Trophoblast cell (in vitro differentiated cells and primary cell): Measurements from ENCODE around the gene RARB.

Experiments used
- DNase-seq, 2 donors: peaks; one replicate each; pipeline ENCODE4 v3.0.0-alpha.2; 2016
- H2AFZ ChIP-seq: 2 replicates; pipeline ENCODE4 v1.6.1; 2013; ENCODE audit warnings: low read length, moderate library complexity, mild to moderate bottlenecking; ENCODE audit not compliant: insufficient read depth, poor library complexity
- H2AK5ac ChIP-seq: 2 replicates; pipeline ENCODE4 v1.6.1; 2013; ENCODE audit warnings: mild to moderate bottlenecking, low read length
- H2BK120ac ChIP-seq: 2 replicates; pipeline ENCODE4 v1.6.1; 2013; ENCODE audit warnings: low read length, mild to moderate bottlenecking, moderate library complexity; ENCODE audit not compliant: insufficient read depth, poor library complexity
- H2BK12ac ChIP-seq: 2 replicates; pipeline ENCODE4 v1.6.1; 2013; ENCODE audit warnings: mild to moderate bottlenecking, low read length, moderate library complexity
- H2BK5ac ChIP-seq: 2 replicates; pipeline ENCODE4 v1.6.1; 2013; ENCODE audit warnings: low read length, low read depth, moderate library complexity, mild to moderate bottlenecking; ENCODE audit not compliant: poor library complexity
- H3K14ac ChIP-seq: 2 replicates; pipeline ENCODE4 v1.6.1; 2013; ENCODE audit warnings: mild to moderate bottlenecking, low read length
- H3K18ac ChIP-seq: 2 replicates; pipeline ENCODE4 v1.6.1; 2013; ENCODE audit warnings: mild to moderate bottlenecking, low read length
- H3K23ac ChIP-seq: 2 replicates; pipeline ENCODE4 v1.6.1; 2013; ENCODE audit warnings: low read length
- H3K27ac ChIP-seq: 2 replicates; pipeline ENCODE4 v1.5.1; 2013; ENCODE audit warnings: low read depth, mild to moderate bottlenecking, inconsistent platforms, low read length, moderate library complexity
- H3K27me3 ChIP-seq: 2 replicates; pipeline ENCODE4 v1.6.1; 2013; ENCODE audit warnings: inconsistent platforms, mild to moderate bottlenecking, low read length, moderate library complexity; ENCODE audit not compliant: insufficient read depth
- H3K36me3 ChIP-seq, 2 experiments: 1 replicate in 1 of 2; 2 replicates in 1 of 2; pipeline ENCODE4 v1.6.1; 2013; ENCODE audit warnings: low read length in 2 of 2, mild to moderate bottlenecking in 2 of 2, moderate library complexity in 1 of 2; ENCODE audit not compliant: insufficient read depth in 2 of 2, control insufficient read depth in 1 of 2
- H3K4ac ChIP-seq: 2 replicates; pipeline ENCODE4 v1.6.1; 2013; ENCODE audit warnings: low read depth, mild to moderate bottlenecking, low read length, moderate library complexity
- H3K4me1 ChIP-seq, 2 experiments: 1 replicate in 1 of 2; 2 replicates in 1 of 2; pipeline ENCODE4 v1.6.1; 2013; ENCODE audit warnings: low read length in 2 of 2, mild to moderate bottlenecking in 2 of 2, moderate library complexity in 1 of 2; ENCODE audit not compliant: insufficient read depth in 2 of 2, control insufficient read depth in 1 of 2
- H3K4me2 ChIP-seq: 2 replicates; pipeline ENCODE4 v1.6.1; 2013; ENCODE audit warnings: inconsistent platforms, mild to moderate bottlenecking, low read length, moderate library complexity
- H3K4me3 ChIP-seq: 2 replicates; pipeline ENCODE4 v1.5.1; 2013; ENCODE audit warnings: mild to moderate bottlenecking, low read depth, low read length, inconsistent platforms
- H3K79me1 ChIP-seq: one replicate; pipeline ENCODE4 v1.6.1; 2013; ENCODE audit warnings: low read length
- H3K79me2 ChIP-seq: 2 replicates; pipeline ENCODE4 v1.6.1; 2013; ENCODE audit warnings: low read length, mild to moderate bottlenecking; ENCODE audit not compliant: control insufficient read depth, insufficient read depth, poor library complexity
- H3K9ac ChIP-seq: 2 replicates; pipeline ENCODE4 v1.6.1; 2013; ENCODE audit warnings: mild to moderate bottlenecking, low read length
- H3K9me3 ChIP-seq: 2 replicates; pipeline ENCODE4 v1.6.1; 2013; ENCODE audit warnings: low read depth, mild to moderate bottlenecking, control low read depth, inconsistent platforms, low read length; ENCODE audit not compliant: insufficient read depth
- H4K12ac ChIP-seq: 2 replicates; pipeline ENCODE4 v1.6.1; 2013; ENCODE audit warnings: low read depth, mild to moderate bottlenecking, low read length, moderate library complexity
- H4K8ac ChIP-seq: 2 replicates; pipeline ENCODE4 v1.6.1; 2013; ENCODE audit warnings: low read depth, mild to moderate bottlenecking, low read length, moderate library complexity
- H4K91ac ChIP-seq: one replicate; pipeline ENCODE4 v1.6.1; 2013; ENCODE audit warnings: low read depth, mild to moderate bottlenecking, low read length, moderate library complexity
- WGBS: extraction: QIAGEN DNeasy Blood & Tissue Kit; methylation state at CpG from one replicate; pipeline ENCODE4 v1.1.7; 2013; ENCODE audit warnings: missing lambda C conversion rate; ENCODE audit not compliant: insufficient read length, insufficient coverage; ENCODE audit errors: extremely low coverage; 5-methylcytosine and 5-hydroxymethylcytosine counted together

Gene RARB

DNA sequence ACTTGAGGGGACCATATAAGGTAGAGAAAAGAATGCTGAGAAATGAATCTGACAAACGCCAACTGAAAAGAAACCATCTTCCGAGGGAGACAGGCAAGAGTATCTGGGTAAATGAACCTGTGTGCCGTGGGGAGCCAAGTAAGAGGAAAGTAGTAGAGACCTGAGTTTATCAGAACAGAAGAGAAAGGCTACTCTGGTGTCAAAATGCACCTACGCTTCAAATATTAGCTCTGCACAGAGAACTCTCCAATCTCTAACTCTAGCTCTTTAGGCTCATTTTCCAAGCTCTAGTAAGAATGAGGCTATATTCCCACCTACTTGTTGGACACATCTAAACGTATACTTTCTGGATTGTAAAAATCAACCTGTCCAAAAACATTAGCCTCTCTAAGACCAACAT is 183.1 kb downstream of the RARB start:
- H4K12ac ChIP-seq = no peak overlapping the region
- no peaks in the 10 kb centered on the region for H3K4me1 ChIP-seq
- no peak overlapping the region for H4K91ac ChIP-seq
- no peak overlapping the region for H3K4me3 ChIP-seq
- no peak overlapping the region for H3K4me2 ChIP-seq
- H3K18ac ChIP-seq = no peak overlapping the region
- H3K9ac ChIP-seq = no peak overlapping the region
- H2AFZ ChIP-seq = no peak overlapping the region
- no peaks in the 10 kb centered on the region for H3K9me3 ChIP-seq
- H3K27ac ChIP-seq = no peak overlapping the region
- H3K4ac ChIP-seq = no peak overlapping the region
- H3K23ac ChIP-seq = no peak overlapping the region
- DNase-seq = no peak
- no peaks in the 10 kb centered on the region for H3K79me2 ChIP-seq
- no peak overlapping the region for H2AK5ac ChIP-seq
- H2BK5ac ChIP-seq = no peak overlapping the region
- H3K79me1 ChIP-seq = no peaks in the 10 kb centered on the region
- no peak overlapping the region for H2BK12ac ChIP-seq
- H3K14ac ChIP-seq = no peak overlapping the region
- H3K36me3 ChIP-seq = peaks cover 9 to 10% of the 10 kb centered on the region in 2 experiments
- no peak overlapping the region for H2BK120ac ChIP-seq
- no peak overlapping the region for H4K8ac ChIP-seq
- no CpG with 5 or more reads among the region's 5 CpGs for WGBS
- H3K27me3 ChIP-seq = no peaks in the 10 kb centered on the region

DNA sequence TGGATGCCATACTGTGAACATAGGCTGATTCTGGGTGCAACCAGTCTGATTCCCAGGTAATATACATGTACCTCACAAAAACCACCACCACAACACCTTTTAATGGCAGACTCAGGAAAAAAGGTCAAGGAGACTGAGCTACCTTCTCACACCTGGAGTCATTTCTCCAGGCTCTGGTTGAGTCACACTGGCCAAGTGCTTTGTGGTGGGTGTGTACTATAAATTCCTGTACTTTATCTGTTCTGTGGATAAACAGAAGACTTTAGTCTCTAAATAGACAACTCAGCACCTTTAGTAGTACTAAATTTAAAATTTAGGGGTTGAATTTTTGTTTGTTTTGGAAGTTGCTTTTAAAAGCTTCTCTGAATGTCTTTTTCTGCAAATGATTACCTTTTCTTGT is 190.0 kb downstream of the RARB start:
- Histone ChIP-seq H2AK5ac (no peak overlapping the region), H3K9ac (no peak overlapping the region), H4K8ac (no peak overlapping the region), H3K4me1 (no peaks in the 10 kb centered on the region), H3K79me1 (no peaks in the 10 kb centered on the region), H3K4ac (no peak overlapping the region), H3K9me3 (no peaks in the 10 kb centered on the region), H3K4me2 (no peak overlapping the region), H4K12ac (no peak overlapping the region), H3K4me3 (no peak overlapping the region), H3K27ac (no peak overlapping the region), H2BK12ac (no peak overlapping the region), H3K36me3 (peaks cover 7 to 8% of the 10 kb centered on the region in 2 experiments), H3K14ac (no peak overlapping the region), H3K27me3 (no peaks in the 10 kb centered on the region), H3K18ac (no peak overlapping the region), H3K79me2 (no peaks in the 10 kb centered on the region), H4K91ac (no peak overlapping the region), H2BK5ac (no peak overlapping the region), H2BK120ac (no peak overlapping the region), H2AFZ (no peak overlapping the region), H3K23ac (no peak overlapping the region)
- DNase-seq = peak in 1 of 2 donors; percentile 20

DNA sequence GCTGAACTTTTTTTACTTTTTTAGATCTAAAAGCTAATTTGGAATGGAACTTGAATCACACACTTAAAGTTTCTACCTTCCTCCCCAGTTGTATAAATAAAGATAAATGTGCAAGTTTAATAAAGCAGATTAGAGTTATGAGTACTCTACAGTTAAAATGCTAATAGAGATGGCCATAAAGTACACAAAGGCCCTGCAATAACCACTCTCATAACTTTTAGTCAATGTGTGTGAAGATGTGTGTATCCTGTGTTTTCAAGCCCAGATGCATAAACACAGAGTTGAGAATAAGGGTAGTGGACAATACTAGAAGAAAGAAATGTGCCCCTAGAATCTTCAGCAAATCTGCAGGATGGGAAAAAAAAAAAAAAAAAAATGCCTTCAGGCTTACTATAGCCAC is 191.3 kb downstream of the RARB start:
- no peak overlapping the region for H3K4ac ChIP-seq
- H3K27ac ChIP-seq = no peak overlapping the region
- no peak overlapping the region for H3K4me2 ChIP-seq
- no peak overlapping the region for H4K12ac ChIP-seq
- H2BK12ac ChIP-seq = no peak overlapping the region
- H3K79me2 ChIP-seq = no peaks in the 10 kb centered on the region
- H3K9ac ChIP-seq = no peak overlapping the region
- H2BK5ac ChIP-seq = no peak overlapping the region
- no peak overlapping the region for H2BK120ac ChIP-seq
- no peak overlapping the region for H3K4me3 ChIP-seq
- no peak for DNase-seq
- H3K18ac ChIP-seq = no peak overlapping the region
- no peaks in the 10 kb centered on the region for H3K27me3 ChIP-seq
- H4K91ac ChIP-seq = no peak overlapping the region
- H4K8ac ChIP-seq = no peak overlapping the region
- H3K14ac ChIP-seq = no peak overlapping the region
- H2AK5ac ChIP-seq = no peak overlapping the region
- H3K9me3 ChIP-seq = no peaks in the 10 kb centered on the region
- H3K79me1 ChIP-seq = no peaks in the 10 kb centered on the region
- no peak overlapping the region for H2AFZ ChIP-seq
- H3K36me3 ChIP-seq = peaks cover 8 to 9% of the 10 kb centered on the region in 2 experiments
- no peak overlapping the region for H3K23ac ChIP-seq
- H3K4me1 ChIP-seq = no peaks in the 10 kb centered on the region

DNA sequence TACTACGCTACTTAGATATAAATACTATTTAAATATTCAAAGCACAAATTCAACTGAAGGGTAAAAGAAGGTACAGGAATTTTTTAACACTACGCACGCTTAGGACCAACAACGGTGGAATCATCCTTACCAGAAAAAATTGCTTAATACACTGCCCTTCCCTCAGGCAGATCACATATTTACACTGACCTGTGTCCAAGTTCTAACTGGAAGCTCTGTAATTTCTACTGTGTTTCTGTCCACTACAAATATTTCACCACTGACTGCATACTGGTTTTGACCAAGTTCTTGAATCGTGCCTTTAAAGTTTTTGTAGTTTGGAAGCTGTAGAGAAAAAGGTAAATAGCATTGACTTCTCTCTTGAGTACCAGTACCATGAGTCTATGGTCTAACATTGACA is 192.4 kb downstream of the RARB start:
- Histone ChIP-seq H3K4me3 (no peak overlapping the region), H2BK5ac (no peak overlapping the region), H3K36me3 (peaks cover 9 to 10% of the 10 kb centered on the region in 2 experiments), H2BK12ac (no peak overlapping the region), H2AFZ (no peak overlapping the region), H3K23ac (no peak overlapping the region), H3K9ac (no peak overlapping the region), H3K27ac (no peak overlapping the region), H3K4ac (no peak overlapping the region), H2BK120ac (no peak overlapping the region), H4K91ac (no peak overlapping the region), H3K9me3 (no peaks in the 10 kb centered on the region), H3K4me1 (no peaks in the 10 kb centered on the region), H3K4me2 (no peak overlapping the region), H4K12ac (no peak overlapping the region), H3K18ac (no peak overlapping the region), H3K14ac (no peak overlapping the region), H3K27me3 (no peaks in the 10 kb centered on the region), H3K79me2 (no peaks in the 10 kb centered on the region), H4K8ac (no peak overlapping the region), H2AK5ac (no peak overlapping the region), H3K79me1 (no peaks in the 10 kb centered on the region)
- no CpG with 5 or more reads among the region's 5 CpGs for WGBS
- peak; percentile 49 to 71 for DNase-seq

DNA sequence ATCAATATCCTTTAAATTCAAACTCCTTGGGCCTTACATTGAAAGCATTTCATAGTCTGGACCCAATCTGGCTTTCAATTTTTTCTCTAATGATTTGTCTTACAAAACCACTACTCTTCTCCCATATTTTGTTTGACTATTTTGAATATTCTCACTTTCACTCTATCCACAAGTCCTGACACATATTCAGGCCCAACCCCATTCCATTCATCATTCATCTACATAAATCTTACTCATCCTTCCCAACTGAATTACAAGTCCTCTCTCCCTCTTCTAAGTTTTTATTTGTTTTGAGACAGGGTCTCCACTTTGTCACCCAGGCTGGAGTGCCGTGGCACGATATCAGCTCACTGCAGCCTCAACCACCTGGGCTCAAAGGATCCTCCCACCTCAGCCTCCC is 193.0 kb downstream of the RARB start:
- H3K4me2 ChIP-seq = no peak overlapping the region

More for the DNA sequence above, 193.0 kb downstream of the RARB start:
- no peaks in the 10 kb centered on the region for H3K9me3 ChIP-seq
- H2BK120ac ChIP-seq = no peak overlapping the region
- no peak overlapping the region for H4K91ac ChIP-seq
- no peak overlapping the region for H2AFZ ChIP-seq
- no peaks in the 10 kb centered on the region for H3K79me2 ChIP-seq
- H3K27ac ChIP-seq = no peak overlapping the region
- no CpG with 5 or more reads among the region's 2 CpGs for WGBS
- no peak overlapping the region for H3K4ac ChIP-seq
- peak in 1 of 2 donors; percentile 31 for DNase-seq
- H4K8ac ChIP-seq = no peak overlapping the region
- no peak overlapping the region for H2AK5ac ChIP-seq
- H4K12ac ChIP-seq = no peak overlapping the region
- no peak overlapping the region for H2BK12ac ChIP-seq
- H3K36me3 ChIP-seq = peaks cover 9 to 10% of the 10 kb centered on the region in 2 experiments
- H3K18ac ChIP-seq = no peak overlapping the region
- no peak overlapping the region for H3K9ac ChIP-seq
- no peaks in the 10 kb centered on the region for H3K27me3 ChIP-seq
- H3K79me1 ChIP-seq = no peaks in the 10 kb centered on the region
- H3K14ac ChIP-seq = no peak overlapping the region
- H2BK5ac ChIP-seq = no peak overlapping the region
- H3K23ac ChIP-seq = no peak overlapping the region
- H3K4me3 ChIP-seq = no peak overlapping the region
- no peaks in the 10 kb centered on the region for H3K4me1 ChIP-seq
